Measurements from ENCODE around the gene UBE2D2.
"Not testable (repeated sequence)": the region's sequence is repeated elsewhere in the genome, so short reads cannot be mapped to it uniquely, and the experiment has no call there.

Gene UBE2D2

GRCh38 chr5:139560752-139561654, at the start of gene UBE2D2:
TSS of gene UBE2D2 (plus strand) at chr5:139561339. CDS start at chr5:139561792, 453 bp downstream.
- peak; percentile 97 for DNase-seq

DNA sequence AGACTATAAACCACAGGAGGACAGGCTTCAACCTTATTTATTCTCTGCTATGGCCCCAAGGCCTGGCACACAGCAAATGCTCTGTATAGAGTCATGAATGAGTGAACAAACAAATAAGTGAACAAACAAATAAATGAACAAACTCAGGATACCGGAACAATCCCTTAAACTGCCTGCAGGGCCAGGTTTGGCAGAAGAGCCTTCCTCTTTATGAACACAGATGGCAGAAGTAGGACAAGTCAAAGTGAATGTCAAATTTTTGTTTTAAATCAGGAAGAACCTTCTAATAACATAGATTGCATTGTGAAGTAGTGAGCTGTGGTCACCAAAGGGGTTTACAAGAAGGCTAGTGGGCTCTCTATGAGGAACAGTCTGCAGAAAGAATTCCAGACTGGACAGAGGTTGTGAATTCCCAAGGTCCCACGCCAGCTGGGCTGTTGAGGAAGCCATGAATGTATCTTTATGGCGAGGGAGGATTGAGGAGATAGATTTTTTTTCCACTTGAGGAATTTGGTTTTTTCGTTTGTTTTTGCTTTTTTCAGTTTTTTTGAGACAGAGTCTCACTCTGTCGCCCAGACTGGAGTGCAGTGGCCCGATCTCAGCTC, 48.3 kb upstream of the UBE2D2 start:
- DNase-seq: no peak

DNA sequence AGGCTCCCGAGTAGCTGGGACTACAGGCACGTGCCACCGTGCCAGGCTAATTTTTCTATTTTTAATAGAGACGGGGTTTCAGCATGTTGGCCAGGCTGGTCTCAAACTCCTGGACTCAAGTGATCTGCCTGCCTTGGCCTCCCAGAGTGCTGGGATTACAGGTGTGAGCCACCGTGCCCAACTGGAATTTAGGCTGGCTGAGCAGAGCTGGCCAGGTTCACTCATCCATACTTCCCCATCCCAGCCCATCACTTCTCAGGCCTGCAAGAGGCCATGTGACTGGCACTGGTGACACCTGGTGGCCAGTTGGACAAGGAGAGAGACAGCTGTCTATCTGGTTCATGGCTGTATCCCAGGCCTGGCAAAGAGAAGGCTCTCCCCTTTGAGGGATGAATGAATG, 47.7 kb upstream of the UBE2D2 start:
- peak; percentile 84 for DNase-seq

DNA sequence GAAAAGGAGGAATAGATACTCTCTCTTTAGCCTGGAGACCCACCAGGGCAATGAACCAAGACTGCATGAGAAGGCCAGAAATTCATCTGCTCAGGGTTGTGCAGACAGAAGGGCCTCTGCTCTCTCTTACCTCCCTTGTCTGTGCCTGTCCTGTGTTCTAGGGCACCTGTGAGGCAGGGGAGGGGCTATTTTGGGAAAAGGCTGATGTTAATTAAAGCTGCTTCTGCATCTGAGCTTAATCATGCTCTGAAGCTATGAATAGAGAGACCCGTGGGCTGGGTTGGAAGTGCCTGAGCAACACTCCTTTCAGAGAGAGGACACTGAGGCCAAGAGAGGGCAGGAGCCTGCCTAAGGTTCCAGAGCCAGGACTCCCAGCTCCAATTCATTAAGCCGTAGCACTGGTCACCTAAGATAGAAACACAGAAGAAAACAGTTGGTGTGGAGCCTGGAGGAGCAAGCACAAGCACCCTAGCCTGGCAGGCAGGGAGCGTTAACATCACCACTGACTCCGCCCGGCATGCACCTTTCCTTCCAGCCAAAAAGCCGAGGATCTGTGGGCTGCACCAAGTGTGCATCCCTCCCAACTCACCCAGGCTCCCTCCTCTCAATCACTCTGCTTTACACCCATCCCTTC, 47.2 kb upstream of the UBE2D2 start:
- DNase-seq: no peak

DNA sequence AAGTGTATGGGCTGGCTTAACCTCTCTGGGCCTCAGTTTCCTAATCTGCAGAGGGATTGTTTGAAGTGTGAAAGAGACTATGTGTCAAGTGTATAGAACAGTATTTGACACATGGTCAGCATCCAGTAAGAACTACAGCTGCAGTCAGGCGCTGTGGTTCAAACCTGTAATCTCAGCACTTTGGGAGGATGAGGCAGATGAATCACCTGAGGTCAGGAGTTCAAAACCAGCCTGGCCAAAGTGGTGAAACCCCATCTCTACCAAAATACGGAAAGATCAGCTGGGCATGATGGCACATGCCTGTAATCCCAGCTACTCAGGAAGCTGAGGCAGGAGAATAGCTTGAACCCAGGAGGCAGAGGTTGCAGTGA, 46.7 kb upstream of the UBE2D2 start:
- DNase-seq: no peak

GRCh38 chr5:139517683-139518564, 43.2 kb upstream of the UBE2D2 start:
- peak; percentile 91 for DNase-seq

- DNase-seq: no peak
Measured at GRCh38 chr5:139523635-139524445, 37.3 kb upstream of the UBE2D2 start.

DNA sequence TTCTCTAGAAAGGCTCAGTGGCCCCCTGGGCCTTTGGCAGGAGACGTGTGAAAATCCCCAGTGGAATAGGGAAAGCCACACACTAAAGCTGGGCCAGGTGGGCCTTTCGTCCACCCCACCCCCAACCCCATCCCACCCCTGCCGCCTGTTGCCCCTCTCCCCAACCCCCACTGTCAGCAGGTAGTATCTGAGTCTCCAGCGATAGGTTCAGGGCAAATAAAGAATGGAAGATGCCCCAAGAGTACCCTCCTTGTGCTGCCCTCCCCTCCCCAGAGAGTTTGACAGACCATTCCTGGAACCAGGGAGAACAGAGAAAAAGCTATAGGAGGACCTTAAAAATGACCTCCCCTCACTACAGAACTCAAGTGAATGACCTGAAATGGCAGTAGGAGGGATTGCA, 36.7 kb upstream of the UBE2D2 start:
- no peak for DNase-seq

- no peak for DNase-seq
Measured at GRCh38 chr5:139524940-139525585, 36.1 kb upstream of the UBE2D2 start.

DNA sequence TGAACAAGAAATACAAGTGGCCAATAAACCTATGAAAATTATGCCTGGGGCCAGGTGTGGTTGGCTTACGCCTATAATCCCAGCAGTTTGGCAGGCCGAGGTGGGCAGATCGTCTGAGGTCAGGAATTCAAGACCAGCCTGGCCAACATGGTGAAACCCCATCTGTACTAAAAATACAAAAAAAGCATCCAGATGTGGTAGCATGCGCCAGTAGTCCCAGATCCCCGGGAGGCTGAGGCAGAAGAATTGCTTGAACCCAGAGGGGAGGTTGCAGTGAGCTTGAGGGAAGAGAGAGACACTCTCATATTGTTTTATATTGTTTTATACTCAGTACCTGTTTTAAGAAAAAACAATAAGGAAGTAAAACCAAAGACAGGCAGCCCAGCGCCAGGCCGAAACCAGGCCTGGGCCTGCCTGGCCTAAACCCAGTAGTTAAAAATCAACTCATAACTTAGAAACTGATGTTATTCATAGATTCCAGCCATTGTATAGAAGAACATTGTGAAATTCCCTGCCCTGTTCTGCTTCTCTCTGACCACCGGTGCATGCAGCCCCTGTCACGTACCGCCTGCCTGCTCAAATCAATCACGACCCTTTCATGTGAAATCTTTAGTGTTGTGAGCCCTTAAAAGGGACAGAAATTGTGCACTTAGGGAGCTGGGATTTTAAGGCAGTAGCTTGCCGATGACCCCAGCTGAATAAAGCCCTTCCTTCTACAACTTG, 35.4 kb upstream of the UBE2D2 start:
- not testable (repeated sequence) for DNase-seq

DNA sequence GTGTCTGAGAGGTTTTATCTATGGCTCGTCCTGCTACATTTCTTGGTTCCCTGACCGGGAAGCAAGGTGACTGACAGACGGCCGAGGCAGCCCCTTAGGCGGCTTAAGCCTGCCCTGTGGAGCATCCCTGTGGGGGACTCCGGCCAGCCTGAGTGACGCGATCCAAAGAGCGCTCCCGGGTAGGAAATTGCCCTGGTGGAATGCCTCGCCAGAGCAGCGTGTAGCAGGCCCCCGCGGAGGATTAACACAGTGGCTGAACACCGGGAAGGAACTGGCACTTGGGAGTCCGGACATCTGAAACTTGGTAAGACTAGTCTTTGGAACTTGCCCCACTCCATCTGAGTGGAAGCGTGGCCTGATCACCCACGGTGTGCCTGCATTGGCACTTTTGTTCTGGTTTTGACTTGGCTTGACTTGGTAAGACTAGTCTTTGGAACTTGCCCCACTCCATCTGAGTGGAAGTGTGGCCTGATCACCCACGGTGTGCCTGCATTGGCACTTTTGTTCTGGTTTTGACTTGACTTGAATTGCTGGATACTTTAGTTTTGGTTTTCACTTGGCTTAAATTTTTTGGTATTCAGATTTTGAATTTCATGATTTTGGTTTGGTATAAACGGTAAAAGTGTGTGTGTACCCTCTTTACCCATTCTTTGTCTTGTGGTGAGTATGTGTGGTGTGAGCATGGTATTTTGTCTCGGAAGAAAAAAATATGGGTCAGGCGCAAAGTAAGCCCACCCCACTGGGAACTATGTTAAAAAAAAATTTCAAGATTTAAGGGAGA, 34.6 kb upstream of the UBE2D2 start:
- DNase-seq: not testable (repeated sequence)

DNA sequence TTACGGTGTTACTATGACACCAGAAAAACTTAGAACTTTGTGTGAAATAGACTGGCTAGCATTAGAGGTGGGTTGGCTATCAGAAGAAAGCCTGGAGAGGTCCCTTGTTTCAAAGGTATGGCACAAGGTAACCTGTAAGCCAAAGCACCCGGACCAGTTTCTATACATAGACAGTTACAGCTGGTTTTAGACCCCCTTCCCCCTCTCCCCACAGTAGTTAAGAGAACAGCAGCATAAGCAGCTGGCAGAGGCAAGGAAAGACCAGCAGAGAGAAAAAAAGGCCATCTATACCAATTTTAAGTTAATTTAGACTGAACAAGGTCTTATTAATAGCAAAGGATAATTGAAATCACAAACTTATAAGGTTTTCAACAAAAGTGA, 34.1 kb upstream of the UBE2D2 start:
- DNase-seq: not testable (repeated sequence)

DNA sequence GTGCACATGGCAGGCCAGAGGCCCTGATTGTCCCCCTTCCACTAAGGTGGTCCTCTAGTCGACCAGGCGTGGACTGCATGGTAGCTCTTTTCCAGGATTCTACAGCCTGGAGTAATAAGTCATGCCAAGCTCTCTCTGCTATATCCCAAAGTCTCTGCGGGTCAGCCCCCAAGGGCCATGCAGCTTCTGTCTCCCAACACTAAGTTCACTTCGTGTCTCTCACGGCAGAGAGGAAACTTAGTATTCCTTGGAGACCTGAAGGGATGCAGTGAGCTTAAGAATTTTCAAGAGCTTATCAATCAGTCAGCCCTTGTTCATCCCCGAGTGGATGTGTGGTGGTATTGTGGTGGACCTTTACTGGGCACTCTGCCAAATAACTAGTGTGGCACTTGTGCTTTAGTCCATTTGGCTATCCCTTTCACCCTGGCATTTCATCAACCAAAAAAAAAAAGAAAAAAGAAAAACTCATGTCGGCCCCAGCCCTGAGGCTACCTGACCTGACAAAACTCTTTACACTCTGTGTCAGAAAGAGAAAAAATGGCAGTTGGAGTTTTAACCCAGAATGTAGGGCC, 33.2 kb upstream of the UBE2D2 start:
- DNase-seq: not testable (repeated sequence)

DNA sequence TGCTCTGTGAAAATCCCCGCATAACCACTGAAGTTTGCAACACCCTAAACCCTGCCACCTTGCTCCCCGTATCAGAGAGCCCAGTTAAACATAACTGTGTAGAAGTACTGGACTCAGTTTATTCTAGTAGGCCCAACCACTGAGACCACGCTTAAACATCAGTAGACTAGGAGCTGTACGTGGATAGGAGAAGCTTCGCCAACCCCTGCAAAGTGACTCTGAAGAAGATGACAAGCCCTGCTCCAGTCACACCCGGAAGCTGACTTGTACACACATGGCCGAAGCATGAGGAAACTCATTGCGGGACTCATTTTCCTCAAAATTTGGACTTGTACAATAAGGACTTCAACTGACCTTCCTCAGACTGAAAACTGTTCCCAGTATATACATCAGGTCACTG, 32.4 kb upstream of the UBE2D2 start:
- DNase-seq: not testable (repeated sequence)

DNA sequence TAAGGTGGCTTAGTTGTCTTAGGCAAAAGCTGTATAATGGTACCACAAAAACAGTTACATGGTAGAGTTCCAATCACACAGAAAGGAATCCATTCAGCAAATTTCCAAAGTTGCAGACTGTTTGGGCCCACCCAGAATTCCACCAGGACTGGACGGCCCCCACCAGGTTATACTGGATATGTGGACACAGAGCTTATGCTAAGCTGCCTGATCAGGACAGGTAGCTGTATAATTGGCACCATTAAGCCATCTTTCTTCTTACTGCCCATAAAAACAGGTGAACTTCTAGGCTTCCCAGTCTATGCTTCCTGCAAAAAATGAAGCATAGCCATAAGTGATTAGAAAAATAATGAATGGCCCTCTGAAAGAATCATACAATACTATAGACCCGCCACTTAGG, 31.1 kb upstream of the UBE2D2 start:
- DNase-seq: not testable (repeated sequence)

DNA sequence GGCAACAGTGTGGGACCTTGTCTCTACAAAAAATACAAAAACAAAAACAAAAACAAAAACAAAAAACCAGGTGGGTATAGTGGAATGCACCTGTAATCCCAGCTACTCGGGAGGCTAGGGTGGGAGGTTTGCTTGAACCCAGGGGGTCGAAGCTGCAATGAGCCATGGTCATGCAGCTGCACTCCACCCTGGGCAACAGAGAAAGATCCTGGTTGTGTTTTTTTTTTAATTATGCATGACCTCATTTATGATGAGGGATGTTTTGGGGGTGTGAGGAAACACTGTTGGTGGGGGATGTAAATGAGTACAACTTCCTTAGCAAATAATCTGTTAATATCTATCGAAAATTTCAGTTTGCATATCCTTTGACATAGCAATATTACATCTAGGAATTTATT, 29.4 kb upstream of the UBE2D2 start:
- DNase-seq: no peak

GRCh38 chr5:139543423-139543991, 17.6 kb upstream of the UBE2D2 start:
- peak; percentile 53 for DNase-seq

DNA sequence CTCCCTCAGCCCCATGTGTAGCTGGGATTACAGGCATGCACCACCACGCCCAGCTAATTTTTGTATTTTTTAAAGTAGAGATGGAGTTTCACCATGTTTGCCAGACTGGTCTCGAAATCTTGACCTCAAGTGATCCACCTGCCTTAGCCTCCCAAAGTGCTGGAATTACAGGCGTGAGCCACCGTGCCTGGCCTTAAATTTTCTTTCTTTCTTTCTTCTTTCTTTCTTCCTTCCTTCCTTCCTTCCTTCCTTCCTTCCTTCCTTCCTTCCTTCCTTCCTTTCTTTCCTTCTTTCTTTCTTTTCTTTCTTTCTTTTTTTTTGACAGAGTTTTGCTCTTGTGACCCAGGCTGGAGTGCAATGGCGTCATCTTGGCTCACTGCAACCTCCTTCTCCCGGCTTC, 14.5 kb upstream of the UBE2D2 start:
- not testable (repeated sequence) for DNase-seq
